Activated naive CD4-positive, alpha-beta T cell treated with anti-CD3 and anti-CD28 coated beads, Interleukin-2, amount 50 U/mL, for 72 hours (primary cell): ENCODE data around the gene GIMAP8. TPM values are rescaled to one million over a fixed set of nuclear protein-coding genes. Genes with fewer than 3 reads are reported as not detected.
A peak's percentile ranks its signal among the peaks of the same experiment; 100 is the strongest.

Experiments used
- ATAC-seq, 2 donors: fragments of 150-1000 bp; cut with Tn5 transposase; 2 replicates each; pipeline ENCODE4 v1.10.0; 2021; ENCODE audit warnings: mild to moderate bottlenecking in 2 of 2, moderate library complexity in 2 of 2
- DNase-seq, 2 donors: peaks; one replicate each; pipeline ENCODE4 v3.0.0; 2021 to 2022; ENCODE audit warnings: low spot score in 2 of 2
- H3K27ac Mint-ChIP-seq, 2 donors: one replicate each; pipeline ENCODE4 v1.8.0; 2022; ENCODE audit warnings: mild to moderate bottlenecking in 2 of 2, mixed read lengths in 2 of 2
- H3K36me3 Mint-ChIP-seq, 2 donors: one replicate each; pipeline ENCODE4 v1.8.0; 2022; ENCODE audit warnings: mixed read lengths in 2 of 2
- H3K9me3 Mint-ChIP-seq, 2 donors: one replicate each; pipeline ENCODE4 v1.8.0; 2022; ENCODE audit warnings: mixed read lengths in 2 of 2
- total RNA-seq, 2 donors: library from RNA; stranded (reverse); gene quantifications; one replicate each; pipeline ENCODE4 v1.2.3, GENCODE V29; 2022

Gene GIMAP8
- total RNA-seq, 2 donors from 2014 or later, result 13.5 to 17.7 TPM

DNA sequence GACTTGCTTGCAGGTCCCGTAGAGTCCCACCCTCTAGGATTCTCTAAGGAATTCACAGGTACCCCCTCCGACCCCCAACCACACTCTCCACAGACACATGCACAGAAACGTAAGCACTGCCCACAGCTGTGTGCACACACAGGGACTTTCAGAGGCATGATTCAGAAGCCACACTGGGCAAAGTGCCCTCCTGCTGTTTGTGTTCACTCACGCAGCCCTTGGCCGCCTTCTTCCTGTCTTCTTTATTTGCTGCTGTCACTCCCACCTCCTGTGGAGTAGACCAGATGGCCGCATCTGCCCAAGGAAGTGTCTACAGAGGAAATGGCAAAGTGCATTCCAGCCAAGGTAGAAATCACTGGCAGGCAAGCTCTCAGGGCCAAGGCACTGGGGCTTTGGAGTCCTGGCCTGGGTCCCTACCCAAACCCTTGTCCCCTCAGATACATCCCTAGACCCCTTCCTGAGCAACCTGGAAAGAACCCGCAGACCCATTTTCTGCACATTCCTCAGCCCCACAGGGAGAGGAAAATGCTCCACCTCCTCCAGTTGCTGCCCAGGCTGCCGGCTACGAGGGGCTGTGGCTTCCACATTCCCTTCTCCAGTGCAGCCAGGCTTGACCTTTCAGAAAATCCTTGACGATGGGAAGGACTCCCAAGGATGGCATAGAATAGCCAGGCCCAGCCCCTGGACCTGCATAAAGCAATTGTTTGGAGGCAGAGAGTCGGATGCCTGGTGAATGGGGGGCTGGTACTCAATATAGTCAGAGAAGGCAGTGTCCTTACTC is 21.6 kb upstream of the GIMAP8 start:
- no peaks in the 10 kb centered on the region for H3K36me3 Mint-ChIP-seq
- peaks cover 0 to 5% of the 10 kb centered on the region in 2 donors for H3K9me3 Mint-ChIP-seq
- DNase-seq (no peak), ATAC-seq (peak; percentile 71 to 80)
- no peak overlapping the region for H3K27ac Mint-ChIP-seq

DNA sequence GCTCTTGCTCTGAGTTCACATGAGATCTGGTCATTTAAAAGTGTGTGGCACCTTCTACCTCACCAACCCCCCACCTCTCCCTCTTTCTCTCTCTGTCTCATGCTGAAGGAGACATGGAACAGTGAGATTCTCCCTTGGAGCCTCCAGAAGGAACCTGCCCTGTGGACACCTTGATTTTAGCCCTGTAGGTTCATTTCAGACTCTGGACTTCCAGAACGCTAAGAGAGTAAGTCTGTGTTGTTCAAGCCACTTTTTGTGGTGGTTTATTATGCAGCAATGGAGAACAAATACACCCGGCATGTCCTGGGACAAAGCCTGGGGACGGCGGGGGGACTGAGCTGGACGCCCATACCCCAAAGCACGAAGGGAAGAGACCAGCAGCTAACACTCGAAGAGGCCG is 20.7 kb upstream of the GIMAP8 start:
- Mint-ChIP-seq H3K27ac (no peak overlapping the region), H3K9me3 (peaks cover 0 to 5% of the 10 kb centered on the region in 2 donors), H3K36me3 (no peaks in the 10 kb centered on the region)
- DNase-seq (no peak), ATAC-seq (no peak)

DNA sequence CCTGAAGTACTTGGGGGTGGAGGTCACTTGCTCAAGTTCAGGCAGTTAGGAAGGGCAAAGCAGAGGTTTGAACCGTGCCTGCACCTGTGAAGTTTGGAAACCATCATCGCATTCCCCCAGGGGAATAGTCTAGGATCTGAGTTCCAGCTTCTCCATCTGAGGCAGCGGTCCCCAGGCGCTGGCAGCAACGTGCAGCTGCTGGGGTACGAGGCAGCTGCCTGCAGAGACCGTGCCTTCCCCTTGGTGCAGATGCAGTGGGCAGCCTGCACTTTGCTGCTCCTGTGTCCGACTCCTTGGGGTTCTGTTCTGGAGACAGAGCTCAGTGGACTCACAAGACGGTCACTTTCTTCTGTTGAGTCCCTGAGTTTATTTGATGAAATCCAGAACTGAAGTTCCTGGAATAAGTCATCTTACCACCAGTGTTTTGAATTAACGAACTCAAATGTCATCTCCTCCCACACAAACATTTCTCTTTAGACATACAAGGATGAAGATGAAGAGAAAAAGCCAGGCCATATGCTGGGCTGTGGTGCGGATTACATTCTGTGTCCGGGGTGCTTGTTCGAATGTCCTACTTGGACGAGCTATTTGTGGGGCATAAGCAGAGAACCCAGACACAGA is 19.9 kb upstream of the GIMAP8 start:
- ATAC-seq (no peak), DNase-seq (no peak)
- Mint-ChIP-seq H3K9me3 (no peaks in the 10 kb centered on the region), H3K36me3 (no peaks in the 10 kb centered on the region), H3K27ac (no peak overlapping the region)

DNA sequence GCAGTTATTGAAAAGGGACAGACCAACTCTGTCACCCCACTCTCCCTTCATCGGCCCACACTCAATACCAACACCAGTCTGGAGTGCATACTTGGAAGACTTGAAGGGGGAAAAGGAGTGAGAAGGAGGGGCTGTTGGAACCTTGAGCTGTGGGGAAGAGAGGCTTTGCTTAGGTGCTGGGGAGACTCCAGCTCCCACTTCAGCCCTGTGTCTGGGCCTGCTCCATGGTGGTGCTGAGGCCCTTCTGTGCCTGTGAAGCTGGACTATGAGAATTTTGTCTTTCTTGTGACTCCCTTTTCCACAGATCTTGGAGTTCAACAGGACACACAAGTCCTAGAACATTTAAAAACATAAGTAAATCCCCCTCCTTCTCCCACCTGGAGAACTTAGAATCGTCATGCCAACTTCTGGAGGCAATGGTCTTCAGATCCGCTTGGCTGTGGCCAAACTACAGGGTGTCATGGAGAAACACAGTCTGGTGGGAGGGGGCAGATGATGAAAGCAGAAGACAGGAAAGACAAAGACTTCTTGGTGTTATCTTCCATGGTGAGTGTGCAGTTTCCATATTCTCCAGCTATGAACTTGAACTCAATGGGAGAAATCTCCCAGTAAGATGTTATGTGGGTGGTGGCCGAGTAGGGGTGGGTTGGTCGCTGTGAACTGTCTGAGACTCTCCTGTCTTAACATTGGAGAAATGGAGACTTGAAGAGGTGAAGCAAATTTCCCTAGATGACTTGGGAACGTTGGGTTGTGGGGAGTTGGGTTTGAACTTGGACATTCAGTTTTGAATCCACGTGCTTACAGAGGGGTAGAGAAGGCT is 18.4 kb upstream of the GIMAP8 start:
- no peak for ATAC-seq
- DNase-seq, result no peak
- Mint-ChIP-seq H3K9me3 (no peaks in the 10 kb centered on the region), H3K27ac (no peak overlapping the region), H3K36me3 (no peaks in the 10 kb centered on the region)

- H3K36me3 Mint-ChIP-seq, result no peaks in the 10 kb centered on the region
- no peak for DNase-seq
- peak overlapping the region in 1 of 2 donors; percentile 15 for H3K27ac Mint-ChIP-seq
- ATAC-seq, result peak; percentile 28 to 75
- H3K9me3 Mint-ChIP-seq, result no peaks in the 10 kb centered on the region
Measured at GRCh38 chr7:150432915-150433892, 17.2 kb upstream of the GIMAP8 start.

DNA sequence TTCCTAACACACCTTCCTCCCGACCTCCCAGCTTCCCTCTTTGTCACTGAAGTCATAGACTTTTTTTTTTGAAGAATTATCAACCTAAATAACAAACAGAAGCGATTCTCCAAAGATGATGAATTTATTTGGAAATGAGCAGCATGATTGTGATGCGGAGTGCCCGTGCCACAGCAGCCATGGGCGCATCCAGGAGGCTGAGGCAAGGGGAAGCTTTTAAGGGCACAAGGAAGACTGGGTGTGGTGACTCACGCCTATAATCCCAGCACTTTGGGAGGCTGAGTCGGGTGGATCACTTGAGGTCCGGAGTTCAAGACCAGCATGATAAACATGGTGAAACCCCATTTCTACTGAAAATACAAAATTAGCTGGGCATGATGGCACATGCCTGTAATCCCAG is 16.2 kb upstream of the GIMAP8 start:
- H3K27ac Mint-ChIP-seq, result no peak overlapping the region
- H3K9me3 Mint-ChIP-seq, result no peaks in the 10 kb centered on the region
- no peak for DNase-seq
- H3K36me3 Mint-ChIP-seq, result no peaks in the 10 kb centered on the region
- ATAC-seq, result no peak

GRCh38 chr7:150435047-150435389 is 15.4 kb upstream of the GIMAP8 start:
- DNase-seq, result no peak
- H3K9me3 Mint-ChIP-seq, result no peaks in the 10 kb centered on the region
- ATAC-seq, result no peak
- H3K36me3 Mint-ChIP-seq, result no peaks in the 10 kb centered on the region
- no peak overlapping the region for H3K27ac Mint-ChIP-seq

- H3K9me3 Mint-ChIP-seq, result no peaks in the 10 kb centered on the region
- H3K36me3 Mint-ChIP-seq, result no peaks in the 10 kb centered on the region
- H3K27ac Mint-ChIP-seq, result no peak overlapping the region
- DNase-seq (no peak), ATAC-seq (no peak)
Measured at GRCh38 chr7:150435390-150436073, 14.9 kb upstream of the GIMAP8 start.

GRCh38 chr7:150439967-150440366 is 10.5 kb upstream of the GIMAP8 start:
- peaks cover 12 to 16% of the 10 kb centered on the region in 2 donors for H3K36me3 Mint-ChIP-seq
- peak overlapping the region in 1 of 2 donors; percentile 5 for H3K27ac Mint-ChIP-seq
- no peak for DNase-seq
- H3K9me3 Mint-ChIP-seq, result peaks cover 13 to 16% of the 10 kb centered on the region in 2 donors
- ATAC-seq, result peak; percentile 82 to 89

DNA sequence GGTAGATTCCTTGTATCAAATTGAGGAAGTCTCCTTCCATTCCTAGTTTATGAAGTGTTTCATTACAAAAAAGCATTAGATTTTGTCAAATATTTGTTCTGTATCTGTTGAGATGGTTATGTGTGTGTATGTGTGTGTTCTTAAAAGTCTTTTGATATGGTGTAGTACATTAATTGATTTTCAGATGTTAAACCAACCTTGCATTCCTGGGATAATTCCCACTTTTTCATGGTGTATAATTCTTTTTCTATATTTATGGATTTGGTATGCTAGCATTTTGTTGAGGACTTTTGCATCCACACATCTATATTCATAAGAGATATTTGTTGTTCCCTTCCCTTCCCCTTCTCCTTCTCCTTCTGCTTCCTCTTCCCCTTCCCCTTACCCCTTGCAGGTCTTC is 8.9 kb upstream of the GIMAP8 start:
- Mint-ChIP-seq H3K36me3 (peaks cover 12 to 16% of the 10 kb centered on the region in 2 donors), H3K27ac (no peak overlapping the region), H3K9me3 (peaks cover 13 to 16% of the 10 kb centered on the region in 2 donors)
- no peak for DNase-seq
- no peak for ATAC-seq

- peaks cover 12 to 16% of the 10 kb centered on the region in 2 donors for H3K36me3 Mint-ChIP-seq
- DNase-seq, result no peak
- H3K27ac Mint-ChIP-seq, result no peak overlapping the region
- no peak for ATAC-seq
- H3K9me3 Mint-ChIP-seq, result peaks cover 13 to 16% of the 10 kb centered on the region in 2 donors
Measured at GRCh38 chr7:150442811-150443210, 7.6 kb upstream of the GIMAP8 start.

DNA sequence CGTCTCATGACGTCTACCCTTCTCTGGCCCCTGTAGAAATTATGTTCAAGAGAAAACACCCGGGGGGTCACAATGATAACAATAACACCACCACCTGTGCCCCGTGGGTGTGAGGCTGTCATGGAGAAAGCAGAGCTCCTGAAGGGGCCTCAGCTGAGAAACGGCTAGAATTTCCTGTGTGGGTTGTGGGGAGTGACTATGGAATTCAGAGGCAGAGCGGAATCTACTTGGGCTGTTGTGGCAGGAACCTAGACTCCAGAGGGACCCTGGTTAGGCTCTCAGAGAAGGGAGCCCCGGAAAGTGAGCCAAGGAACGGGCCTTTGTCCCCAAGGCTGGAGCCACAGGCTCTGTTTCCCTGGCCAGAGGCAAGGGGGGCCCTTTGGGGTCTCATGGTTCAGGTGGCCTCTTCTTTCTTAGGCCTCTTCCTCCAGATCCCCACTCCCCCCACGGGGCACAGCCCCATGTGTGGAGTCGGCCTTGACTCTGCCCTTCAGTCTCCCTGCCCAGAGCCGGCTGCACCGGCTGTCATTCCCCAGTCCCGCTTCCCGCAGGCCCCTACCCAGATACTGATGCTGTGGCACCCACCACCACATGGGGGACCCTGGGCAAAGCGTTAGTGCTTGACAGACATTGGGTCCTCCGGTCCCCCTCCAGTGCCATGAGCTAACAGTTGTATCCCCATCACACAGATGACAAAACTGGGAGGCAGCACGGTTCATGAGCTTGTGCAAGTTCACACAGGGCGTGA is 6.5 kb upstream of the GIMAP8 start:
- H3K27ac Mint-ChIP-seq, result no peak overlapping the region
- no peak for ATAC-seq
- H3K36me3 Mint-ChIP-seq, result peaks cover 12 to 16% of the 10 kb centered on the region in 2 donors
- peaks cover 13 to 16% of the 10 kb centered on the region in 2 donors for H3K9me3 Mint-ChIP-seq
- DNase-seq, result no peak

DNA sequence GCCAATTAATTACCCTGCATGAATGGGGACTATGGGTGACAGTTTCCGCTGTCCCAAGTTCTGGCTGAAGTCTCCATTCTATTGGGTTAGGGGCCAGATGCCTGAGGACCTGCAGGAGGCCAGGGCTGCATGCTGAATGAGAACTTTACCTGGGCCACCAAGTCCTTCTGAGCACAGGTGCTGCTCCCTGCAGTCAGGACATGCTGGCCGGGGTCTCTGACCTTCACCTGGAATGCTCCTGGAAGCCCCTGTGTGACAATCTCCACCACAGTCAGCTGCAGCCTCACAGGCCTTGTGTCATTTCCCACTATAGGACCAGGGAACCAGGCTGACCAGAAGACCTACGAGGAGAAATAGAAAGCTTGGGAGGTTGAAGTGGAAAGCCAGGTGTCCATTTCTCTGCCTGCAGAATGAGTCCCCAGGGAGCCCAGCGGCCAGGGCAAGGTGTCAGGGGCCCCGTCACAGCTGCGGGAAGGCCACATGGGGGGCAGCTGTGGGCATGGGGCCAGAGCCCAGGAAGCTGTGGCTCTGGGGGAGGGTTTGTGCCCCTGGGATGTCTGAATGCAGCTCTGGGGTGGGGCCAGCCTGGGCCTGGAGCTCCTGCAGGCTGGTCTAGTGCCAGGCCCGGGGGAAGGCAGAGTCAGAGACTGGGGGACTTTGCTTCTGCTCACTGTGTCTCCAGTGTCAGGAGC is 5.6 kb upstream of the GIMAP8 start:
- DNase-seq, result no peak
- ATAC-seq, result no peak
- Mint-ChIP-seq H3K9me3 (peaks cover 13 to 16% of the 10 kb centered on the region in 2 donors), H3K36me3 (peaks cover 12 to 16% of the 10 kb centered on the region in 2 donors), H3K27ac (no peak overlapping the region)

DNA sequence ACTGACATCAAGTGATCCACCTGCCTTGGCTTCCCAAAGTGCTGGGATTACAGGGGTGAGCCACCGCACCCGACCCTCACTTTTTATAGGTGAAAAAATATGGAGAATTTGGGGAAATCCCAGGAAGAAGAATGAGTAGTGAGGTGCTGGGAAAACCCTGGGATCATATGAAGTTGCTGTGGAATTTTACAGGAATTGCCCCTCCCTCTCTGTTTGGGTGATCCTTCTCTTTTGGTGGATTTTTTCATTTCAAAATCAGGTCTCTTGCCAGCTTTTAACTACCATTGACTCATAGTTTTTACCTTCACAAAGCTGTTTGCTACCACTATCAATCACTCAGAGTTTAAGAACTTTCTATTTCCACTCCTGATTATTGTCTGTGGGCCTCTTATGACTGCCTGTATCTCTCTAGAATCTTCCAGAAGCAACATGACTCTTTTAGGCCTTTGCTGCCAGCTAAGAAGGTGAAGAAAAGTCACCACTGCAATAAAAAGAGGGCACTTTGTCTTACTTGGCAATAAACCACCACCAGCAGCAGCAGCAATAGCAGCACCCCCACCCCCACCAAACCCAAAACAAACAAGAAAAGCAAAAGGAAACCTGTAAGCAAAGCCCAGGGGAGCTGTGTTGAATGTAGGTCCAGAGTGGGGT is 4.0 kb upstream of the GIMAP8 start:
- DNase-seq (no peak), ATAC-seq (peak in 1 of 2 donors; percentile 57)
- peaks cover 10 to 12% of the 10 kb centered on the region in 2 donors for H3K9me3 Mint-ChIP-seq
- peak overlapping the region; percentile 17 to 58 for H3K27ac Mint-ChIP-seq
- H3K36me3 Mint-ChIP-seq, result peaks cover 19% of the 10 kb centered on the region in 2 donors
